HG03439 (cell line): Measurements from ENCODE around the gene CHRNE.

Source experiments
- ATAC-seq: cut with Tn5 transposase; IDR thresholded peaks from one replicate; pipeline ENCODE4 v1.9.1; 2021; ENCODE audit warnings: mild to moderate bottlenecking, moderate library complexity; ENCODE audit not compliant: unreplicated experiment

The CHRNE gene

GRCh38 chr17:4903051-4903818 lies at the start of gene CHRNE:
TSS of gene CHRNE (minus strand) at chr17:4903098. CDS start at chr17:4903063, 35 bp downstream.
- ATAC-seq, result no peak

GRCh38 chr17:4951486-4951885 lies 48.6 kb upstream of the CHRNE start:
- no peak for ATAC-seq

DNA sequence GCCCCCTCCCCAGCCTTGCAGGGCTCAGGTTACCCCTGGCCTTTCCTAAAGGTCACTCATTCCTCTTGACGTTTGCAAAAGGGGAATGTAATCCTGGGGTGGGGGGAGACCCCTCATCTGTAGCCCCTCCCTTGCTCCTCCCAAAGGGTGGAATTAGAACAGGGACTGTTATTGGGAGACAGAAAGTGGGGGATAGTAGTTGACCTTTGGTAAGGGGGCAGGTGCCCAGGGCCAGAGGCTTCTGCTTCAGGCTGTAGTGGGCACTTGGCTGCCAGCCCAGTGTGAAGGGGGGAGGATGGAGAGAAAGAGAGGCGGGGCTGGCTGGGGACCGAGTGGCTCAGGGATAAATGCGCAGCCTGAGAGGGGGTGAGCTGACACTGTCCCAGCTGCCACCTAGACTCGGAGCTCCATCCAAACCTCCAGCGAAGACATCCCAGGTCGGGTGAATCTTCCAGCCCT lies 47.9 kb upstream of the CHRNE start, which contains the start of gene ENO3:
TSS of gene ENO3 (plus strand) at position 374 of the 459 bp plus-strand sequence. CDS start 711 bp downstream, outside the sequence.
- no peak for ATAC-seq

DNA sequence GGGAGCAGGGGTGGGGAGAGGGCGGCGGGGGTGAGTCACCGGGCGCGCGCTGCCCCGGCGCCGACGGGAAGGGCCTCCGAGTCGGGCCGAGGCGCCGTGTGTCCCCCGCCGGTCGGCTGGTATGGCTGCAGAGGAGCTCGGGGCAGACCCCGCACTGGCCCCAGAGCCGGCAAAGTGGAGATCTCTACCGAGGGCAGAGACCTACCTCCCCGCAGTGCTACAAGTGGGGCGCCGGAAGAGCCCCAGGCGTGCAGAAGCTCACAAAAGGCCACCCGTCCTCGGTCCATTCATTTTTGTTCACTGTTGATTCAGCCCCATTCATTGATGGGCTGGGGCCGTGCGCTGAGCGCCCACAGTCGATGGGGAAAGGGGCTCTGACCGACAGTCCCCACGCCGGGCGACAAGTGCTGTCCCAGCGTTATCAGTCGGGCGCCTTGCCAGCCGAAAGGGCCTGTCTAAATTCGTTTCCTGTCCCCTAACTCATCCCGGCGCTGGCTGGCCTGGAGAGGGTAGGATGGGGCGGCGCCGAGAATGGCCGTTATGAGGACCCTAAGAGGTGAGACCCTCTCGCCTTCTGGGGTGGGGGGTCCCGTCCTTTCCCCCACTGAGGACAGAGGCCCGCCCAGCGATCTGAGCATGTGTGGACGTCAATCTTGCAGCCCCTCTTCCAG lies 47.3 kb upstream of the CHRNE start:
- ATAC-seq, result peak; percentile 7

- ATAC-seq, result peak; percentile 35
Observed at GRCh38 chr17:4949321-4950074, 46.6 kb upstream of the CHRNE start.

DNA sequence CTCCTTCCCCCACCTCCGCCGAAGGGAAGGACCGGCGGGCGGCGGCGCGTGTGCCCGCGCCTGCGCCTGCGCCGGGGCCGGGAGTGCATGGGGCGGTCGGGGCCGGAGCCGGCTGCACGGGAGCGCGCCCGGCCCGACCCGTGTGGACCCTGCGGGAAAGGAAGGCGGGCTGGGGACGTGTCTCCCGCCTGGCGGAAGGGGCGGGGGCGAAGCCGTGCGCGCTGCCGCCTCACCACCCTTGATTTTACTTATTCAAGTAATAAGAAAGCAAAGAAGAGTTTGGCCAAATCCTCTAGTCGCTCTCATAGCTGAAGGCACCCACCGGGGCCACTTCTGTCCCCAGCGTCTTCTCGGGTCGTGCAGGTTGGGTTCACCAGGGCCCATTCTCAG lies 46.0 kb upstream of the CHRNE start:
- peak; percentile 25 for ATAC-seq

- peak; percentile 16 for ATAC-seq
Observed at GRCh38 chr17:4948166-4948930, 45.5 kb upstream of the CHRNE start, which contains the start of gene PFN1. TSS of gene PFN1 (minus strand) at chr17:4948530. CDS start at chr17:4948394, 136 bp downstream.

GRCh38 chr17:4947411-4948165 lies 44.7 kb upstream of the CHRNE start:
- ATAC-seq, result peak; percentile 4

GRCh38 chr17:4947010-4947410 lies 44.1 kb upstream of the CHRNE start:
- no peak for ATAC-seq

DNA sequence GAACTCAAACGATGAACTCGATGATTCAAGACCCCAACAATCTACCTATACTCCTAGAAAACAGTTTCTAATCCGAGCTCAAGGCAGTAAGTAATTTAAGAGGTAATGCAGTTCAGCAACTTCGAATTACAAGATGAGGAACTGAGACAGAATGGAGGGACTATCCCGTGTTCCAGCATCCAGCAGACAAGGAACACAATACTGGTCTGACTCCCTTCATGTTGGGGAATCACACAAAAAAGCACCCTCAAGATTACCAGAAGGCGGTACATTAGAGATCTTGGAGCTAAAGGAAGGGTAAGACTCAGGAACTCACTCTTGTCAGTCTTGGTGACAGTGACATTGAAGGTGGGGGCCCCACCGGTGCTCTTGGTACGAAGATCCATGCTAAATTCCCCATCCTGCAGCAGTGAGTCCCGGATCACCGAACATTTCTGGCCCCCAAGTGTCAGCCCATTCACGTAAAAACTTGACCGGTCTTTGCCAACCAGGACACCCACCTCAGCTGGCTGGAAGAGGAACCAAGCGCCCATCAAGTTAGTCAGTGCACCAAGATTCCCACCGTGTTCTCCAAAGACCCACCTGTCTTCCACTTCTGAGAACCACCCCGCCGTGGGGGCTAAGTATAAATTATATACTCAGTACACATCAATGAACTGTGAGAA lies 43.5 kb upstream of the CHRNE start:
- ATAC-seq, result no peak

GRCh38 chr17:4945944-4946280 lies 43.0 kb upstream of the CHRNE start:
- ATAC-seq, result no peak

GRCh38 chr17:4945176-4945943 lies 42.5 kb upstream of the CHRNE start:
- ATAC-seq, result peak; percentile 17

DNA sequence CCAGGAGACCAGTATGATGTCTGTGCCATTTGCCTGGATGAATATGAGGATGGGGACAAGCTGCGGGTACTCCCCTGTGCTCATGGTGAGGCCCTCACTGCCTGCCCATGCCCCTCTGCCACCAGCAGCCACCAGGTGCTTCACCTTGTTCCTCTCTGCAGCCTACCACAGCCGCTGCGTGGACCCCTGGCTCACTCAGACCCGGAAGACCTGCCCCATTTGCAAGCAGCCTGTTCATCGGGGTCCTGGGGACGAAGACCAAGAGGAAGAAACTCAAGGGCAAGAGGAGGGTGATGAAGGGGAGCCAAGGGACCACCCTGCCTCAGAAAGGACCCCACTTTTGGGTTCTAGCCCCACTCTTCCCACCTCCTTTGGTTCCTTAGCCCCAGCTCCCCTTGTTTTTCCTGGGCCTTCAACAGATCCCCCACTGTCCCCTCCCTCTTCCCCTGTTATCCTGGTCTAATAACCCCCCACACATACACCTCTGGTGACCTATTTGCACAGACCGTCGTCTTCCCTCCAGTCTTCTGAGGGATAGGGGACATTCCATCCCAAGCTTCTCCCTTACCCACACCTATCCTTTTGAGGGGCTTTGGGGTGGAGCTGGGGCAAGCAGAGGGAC lies 41.8 kb upstream of the CHRNE start:
- ATAC-seq, result no peak

DNA sequence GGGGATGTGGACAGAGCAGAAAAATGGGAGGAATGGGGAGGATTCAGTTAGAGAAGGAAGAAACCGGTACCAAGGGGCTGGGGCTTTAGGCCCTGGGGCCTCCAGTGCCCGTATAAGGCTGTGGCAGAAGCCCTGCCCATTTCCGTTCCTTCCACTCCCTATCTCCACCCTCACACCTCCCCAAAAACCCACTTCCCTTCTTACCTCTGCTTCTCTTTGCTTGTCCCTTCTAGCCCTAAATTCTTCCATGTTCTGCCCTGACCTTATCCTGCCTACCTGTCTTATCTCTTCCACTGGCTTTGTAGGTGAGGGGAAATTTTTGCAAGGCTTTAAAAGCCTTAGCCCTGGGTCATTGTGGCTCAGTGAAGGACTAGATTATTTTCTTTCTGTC lies 41.3 kb upstream of the CHRNE start:
- no peak for ATAC-seq

- ATAC-seq, result no peak
Observed at GRCh38 chr17:4942760-4943508, 40.0 kb upstream of the CHRNE start.

DNA sequence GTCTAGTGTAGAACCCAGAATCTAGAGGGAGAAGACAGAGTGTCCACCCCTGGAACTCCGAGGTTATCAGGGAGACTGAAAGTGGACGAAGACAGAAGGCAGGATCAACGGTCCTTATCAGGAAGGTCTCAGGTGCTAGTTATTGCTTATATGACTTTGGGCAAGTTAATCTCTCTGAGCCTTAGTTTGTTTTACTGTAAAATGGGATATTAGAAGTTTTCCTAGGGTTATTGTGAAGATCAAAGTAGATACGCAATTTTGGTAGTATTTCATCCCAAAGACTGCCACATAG lies 38.4 kb upstream of the CHRNE start:
- no peak for ATAC-seq

GRCh38 chr17:4940555-4941318 lies 37.8 kb upstream of the CHRNE start:
- ATAC-seq, result no peak
